HFF-Myc (cell line): ENCODE results near the gene SLC25A28.
"Not testable (repeated sequence)": the region's sequence is repeated elsewhere in the genome, so short reads cannot be mapped to it uniquely, and the experiment has no call there.

Source experiments
- DNase-seq: peaks from one replicate; pipeline ENCODE4 v3.0.0-alpha.2; 2011; ENCODE audit warnings: low read depth; ENCODE audit errors: extremely low read depth
- H3K4me3 ChIP-seq: replicated peaks from 2 replicates; pipeline ENCODE4 v1.5.1; 2011; ENCODE audit warnings: low read depth, mild to moderate bottlenecking, control low read depth, low read length
- CTCF ChIP-seq: IDR thresholded peaks from 2 replicates; pipeline ENCODE4 v1.5.1; 2012; ENCODE audit warnings: mild to moderate bottlenecking, low read depth, low read length, control low read depth; ENCODE audit errors: missing control alignments

Gene SLC25A28

GRCh38 chr10:99604862-99605261, 15.4 kb downstream of the SLC25A28 start:
- no peak for TF ChIP-seq CTCF
- H3K4me3 ChIP-seq = no peak overlapping the region
- no peak for DNase-seq

- no peak overlapping the region for H3K4me3 ChIP-seq
- no peak for TF ChIP-seq CTCF
- no peak for DNase-seq
Observed at GRCh38 chr10:99598781-99599509, 21.3 kb downstream of the SLC25A28 start.

GRCh38 chr10:99598011-99598410, 22.2 kb downstream of the SLC25A28 start:
- H3K4me3 ChIP-seq = no peak overlapping the region
- TF ChIP-seq CTCF = no peak
- DNase-seq = no peak

- not testable (repeated sequence) for DNase-seq, H3K4me3 ChIP-seq
Observed at GRCh38 chr10:99596708-99597107, 23.5 kb downstream of the SLC25A28 start.

GRCh38 chr10:99595770-99596465, 24.3 kb downstream of the SLC25A28 start:
- no peak overlapping the region for H3K4me3 ChIP-seq
- no peak for TF ChIP-seq CTCF
- no peak for DNase-seq

GRCh38 chr10:99595236-99595635, 25.0 kb downstream of the SLC25A28 start:
- no peak overlapping the region for H3K4me3 ChIP-seq
- TF ChIP-seq CTCF = no peak
- no peak for DNase-seq

GRCh38 chr10:99593312-99593711, 26.9 kb downstream of the SLC25A28 start:
- DNase-seq = no peak
- no peak overlapping the region for H3K4me3 ChIP-seq
- TF ChIP-seq CTCF = no peak
